Measurements from ENCODE around the gene PLXDC2. TPM values are rescaled to one million over a fixed set of nuclear protein-coding genes. Genes with fewer than 3 reads are reported as not detected.
"Not testable (repeated sequence)": the region's sequence is repeated elsewhere in the genome, so short reads cannot be mapped to it uniquely, and the experiment has no call there.

The PLXDC2 gene
- total RNA-seq, 4 donors from 2014 or later: 21.2 to 43.2 (median 32.7) TPM

DNA sequence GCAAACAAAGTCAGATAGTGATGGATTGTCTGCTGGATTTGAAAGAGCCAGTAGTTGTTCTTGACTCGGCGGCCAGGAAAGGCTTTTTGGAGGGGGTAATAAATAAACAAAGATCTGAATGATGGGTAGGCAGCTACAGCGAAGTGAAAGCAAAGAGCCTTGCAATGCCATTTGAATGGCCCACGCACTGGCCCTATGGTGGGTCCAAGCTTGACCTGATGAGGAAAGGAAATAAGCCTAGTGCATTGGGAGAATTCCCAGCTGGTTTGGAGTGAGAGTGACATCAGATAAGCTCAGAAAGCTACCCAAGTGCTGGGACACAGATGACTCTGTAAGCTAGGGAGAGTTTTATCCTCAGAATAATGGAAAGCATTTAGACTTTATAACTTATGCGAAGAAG, 365.2 kb downstream of the PLXDC2 start:
- H3K27me3 ChIP-seq: no peaks in the 10 kb centered on the region
- H3K9me3 ChIP-seq: no peaks in the 10 kb centered on the region
- no peak overlapping the region for H3K27ac ChIP-seq
- TF ChIP-seq, protein P1, sequence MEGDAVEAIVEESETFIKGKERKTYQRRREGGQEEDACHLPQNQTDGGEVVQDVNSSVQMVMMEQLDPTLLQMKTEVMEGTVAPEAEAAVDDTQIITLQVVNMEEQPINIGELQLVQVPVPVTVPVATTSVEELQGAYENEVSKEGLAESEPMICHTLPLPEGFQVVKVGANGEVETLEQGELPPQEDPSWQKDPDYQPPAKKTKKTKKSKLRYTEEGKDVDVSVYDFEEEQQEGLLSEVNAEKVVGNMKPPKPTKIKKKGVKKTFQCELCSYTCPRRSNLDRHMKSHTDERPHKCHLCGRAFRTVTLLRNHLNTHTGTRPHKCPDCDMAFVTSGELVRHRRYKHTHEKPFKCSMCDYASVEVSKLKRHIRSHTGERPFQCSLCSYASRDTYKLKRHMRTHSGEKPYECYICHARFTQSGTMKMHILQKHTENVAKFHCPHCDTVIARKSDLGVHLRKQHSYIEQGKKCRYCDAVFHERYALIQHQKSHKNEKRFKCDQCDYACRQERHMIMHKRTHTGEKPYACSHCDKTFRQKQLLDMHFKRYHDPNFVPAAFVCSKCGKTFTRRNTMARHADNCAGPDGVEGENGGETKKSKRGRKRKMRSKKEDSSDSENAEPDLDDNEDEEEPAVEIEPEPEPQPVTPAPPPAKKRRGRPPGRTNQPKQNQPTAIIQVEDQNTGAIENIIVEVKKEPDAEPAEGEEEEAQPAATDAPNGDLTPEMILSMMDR (IDR thresholded peaks at IDR 0.05): no peak
- TF ChIP-seq POLR2A (IDR thresholded peaks at IDR 0.05): no peak
- peaks cover 0 to 11% (median 0%) of the 10 kb centered on the region in 3 donors for H3K36me3 ChIP-seq
- no peak overlapping the region for H3K4me3 ChIP-seq
- no peak for DNase-seq
- H3K4me1 ChIP-seq: no peaks in the 10 kb centered on the region

DNA sequence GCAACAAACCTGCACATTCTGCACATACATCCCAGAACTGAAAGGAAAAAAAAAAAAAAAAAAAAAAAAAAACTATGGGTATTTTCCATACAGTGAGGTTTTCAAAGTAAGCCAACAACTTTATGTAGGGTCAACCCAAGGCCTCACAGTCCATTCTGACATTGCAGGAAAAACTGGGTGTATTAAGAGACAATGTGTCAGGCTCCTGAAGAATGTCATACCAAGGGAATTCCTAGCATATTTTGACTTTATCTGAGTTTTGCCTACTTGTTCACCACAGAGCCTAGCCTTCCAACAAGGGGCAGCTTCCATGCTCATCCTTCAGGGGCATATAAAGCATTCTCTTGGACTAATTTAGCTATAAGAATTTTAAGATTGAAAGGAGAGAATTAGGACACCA, 368.9 kb downstream of the PLXDC2 start:
- no peak for TF ChIP-seq POLR2A (IDR thresholded peaks at IDR 0.05)
- TF ChIP-seq, protein P1 (IDR thresholded peaks at IDR 0.05): no peak
- no peaks in the 10 kb centered on the region for H3K27me3 ChIP-seq
- no peak overlapping the region for H3K4me3 ChIP-seq
- no peak overlapping the region for H3K27ac ChIP-seq
- no peaks in the 10 kb centered on the region for H3K9me3 ChIP-seq
- no peak for DNase-seq
- H3K4me1 ChIP-seq: no peaks in the 10 kb centered on the region
- H3K36me3 ChIP-seq: no peaks in the 10 kb centered on the region

DNA sequence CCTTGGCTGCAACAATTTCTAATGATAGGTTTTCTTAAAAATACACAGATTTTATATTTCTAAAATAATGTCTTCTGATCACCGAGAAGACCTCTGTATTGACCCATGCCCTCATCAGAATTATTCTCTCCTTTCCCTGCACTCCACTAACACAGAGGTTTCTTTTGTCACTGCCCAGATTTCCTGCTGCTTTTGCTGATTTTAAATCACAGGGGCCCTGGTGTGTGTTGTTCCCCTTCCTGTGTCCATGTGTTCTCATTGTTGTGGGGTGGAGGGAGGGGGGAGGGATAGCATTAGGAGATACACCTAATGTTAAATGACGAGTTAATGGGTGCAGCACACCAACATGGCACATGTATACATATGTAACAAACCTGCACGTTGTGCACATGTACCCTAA, 375.2 kb downstream of the PLXDC2 start:
- H3K4me1 ChIP-seq, H3K27ac ChIP-seq, H3K27me3 ChIP-seq, H3K9me3 ChIP-seq, DNase-seq, H3K36me3 ChIP-seq, H3K4me3 ChIP-seq: not testable (repeated sequence)

DNA sequence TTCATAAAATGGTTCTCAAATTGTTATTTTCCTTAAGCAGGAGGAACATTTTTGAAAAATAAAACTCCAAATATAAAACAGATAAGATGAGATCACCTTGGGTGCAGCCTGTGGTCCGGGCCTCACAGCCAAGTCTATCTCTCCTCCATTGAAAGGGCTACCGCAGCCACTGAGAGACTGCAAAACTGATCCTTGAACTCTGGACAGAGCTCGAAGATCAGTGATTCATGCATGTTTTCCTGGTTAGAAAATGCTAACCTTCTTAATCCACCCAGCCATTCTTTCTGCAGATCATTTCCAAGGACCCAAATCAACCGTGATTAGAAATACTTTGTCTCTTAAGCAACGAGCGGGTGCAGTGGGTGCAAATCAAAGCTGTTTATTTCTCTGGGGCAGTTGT, 378.8 kb downstream of the PLXDC2 start:
- no peaks in the 10 kb centered on the region for H3K27me3 ChIP-seq
- H3K4me1 ChIP-seq: no peaks in the 10 kb centered on the region
- H3K27ac ChIP-seq: no peak overlapping the region
- no peaks in the 10 kb centered on the region for H3K9me3 ChIP-seq
- H3K36me3 ChIP-seq: no peaks in the 10 kb centered on the region
- TF ChIP-seq POLR2A (IDR thresholded peaks at IDR 0.05): no peak
- TF ChIP-seq, protein P1 (IDR thresholded peaks at IDR 0.05): no peak
- no peak overlapping the region for H3K4me3 ChIP-seq
- DNase-seq: peak in 2 of 3 donors; percentile 48 to 65

DNA sequence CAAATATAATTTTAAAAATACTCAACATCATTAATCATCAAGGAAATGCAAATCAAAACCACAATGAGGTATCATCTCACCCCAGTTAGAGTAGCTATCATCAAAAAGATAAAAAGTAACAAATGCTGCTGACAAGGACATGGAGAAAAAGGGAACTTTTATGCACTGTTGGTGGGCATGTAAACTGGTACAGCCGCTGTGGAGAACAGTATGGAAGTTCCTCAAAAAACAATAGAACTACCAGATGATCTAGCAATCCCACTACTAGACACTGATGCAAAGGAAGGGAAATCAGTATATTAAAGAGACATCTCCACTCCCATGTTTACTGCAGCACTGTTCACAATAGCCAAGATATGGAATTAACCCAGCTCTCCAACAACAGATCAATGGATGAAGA, 384.5 kb downstream of the PLXDC2 start:
- Histone ChIP-seq H3K36me3 (no peaks in the 10 kb centered on the region), H3K27ac (no peak overlapping the region)

DNA sequence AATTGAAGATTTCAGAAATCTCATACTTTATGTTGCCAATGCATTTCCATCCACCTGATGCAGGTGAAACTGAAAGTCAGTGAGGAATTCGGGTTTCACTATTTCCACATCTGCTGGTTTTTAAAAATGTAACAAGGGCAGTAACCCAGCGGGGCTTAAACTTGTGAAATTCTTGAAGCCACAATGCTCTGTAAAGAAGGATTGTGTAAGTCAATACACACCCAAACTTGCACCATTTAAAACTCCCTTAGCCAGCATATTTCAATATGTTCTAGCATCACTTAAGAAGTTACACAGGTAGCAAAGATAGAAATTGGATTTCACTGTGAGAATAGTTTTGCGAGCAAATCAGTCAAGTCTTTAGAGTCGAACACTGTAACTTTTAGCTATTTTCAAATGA, 386.1 kb downstream of the PLXDC2 start:
- Histone ChIP-seq H3K4me1 (no peaks in the 10 kb centered on the region), H3K4me3 (no peak overlapping the region), H3K36me3 (no peaks in the 10 kb centered on the region), H3K9me3 (no peaks in the 10 kb centered on the region), H3K27ac (no peak overlapping the region), H3K27me3 (no peaks in the 10 kb centered on the region)
- TF ChIP-seq, protein P1 (IDR thresholded peaks at IDR 0.05): no peak
- no peak for TF ChIP-seq POLR2A (IDR thresholded peaks at IDR 0.05)
- DNase-seq: no peak

More for the DNA sequence above, 384.5 kb downstream of the PLXDC2 start:
- Histone ChIP-seq H3K4me3 (no peak overlapping the region), H3K27me3 (no peaks in the 10 kb centered on the region), H3K9me3 (no peaks in the 10 kb centered on the region), H3K4me1 (no peaks in the 10 kb centered on the region)
- no peak for DNase-seq
- TF ChIP-seq, protein P1 (IDR thresholded peaks at IDR 0.05): no peak
- TF ChIP-seq POLR2A (IDR thresholded peaks at IDR 0.05): no peak

All from Peyer's patch (tissue), 4 donors.